ENCODE data around the gene CPED1. TPM values are rescaled to one million over a fixed set of nuclear protein-coding genes. Genes with fewer than 3 reads are reported as not detected.
"Not testable (repeated sequence)": the region's sequence is repeated elsewhere in the genome, so short reads cannot be mapped to it uniquely, and the experiment has no call there.

The CPED1 gene
- total RNA-seq, 4 donors from 2014 or later, result 1.9 to 4.4 (median 3.7) TPM

DNA sequence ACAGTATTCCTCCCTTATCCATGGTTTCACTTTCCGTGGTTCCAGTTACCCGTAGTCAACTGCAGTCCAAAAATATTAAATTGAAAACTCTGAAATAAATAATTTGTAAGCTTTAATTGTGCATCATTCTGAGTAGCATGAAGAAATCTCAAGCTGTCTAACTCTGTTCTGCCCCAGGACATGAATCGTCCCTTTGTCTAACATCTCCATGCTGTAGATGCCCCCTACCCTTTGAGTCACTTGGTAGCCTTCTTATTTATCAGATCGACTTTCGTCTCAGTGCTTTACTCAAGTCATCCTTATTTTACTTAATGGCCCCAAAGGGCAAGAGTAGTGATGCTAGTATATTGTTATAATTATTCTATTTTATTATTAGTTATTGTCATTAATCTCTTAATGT, 41.8 kb downstream of the CPED1 start:
- TF ChIP-seq, protein P1, sequence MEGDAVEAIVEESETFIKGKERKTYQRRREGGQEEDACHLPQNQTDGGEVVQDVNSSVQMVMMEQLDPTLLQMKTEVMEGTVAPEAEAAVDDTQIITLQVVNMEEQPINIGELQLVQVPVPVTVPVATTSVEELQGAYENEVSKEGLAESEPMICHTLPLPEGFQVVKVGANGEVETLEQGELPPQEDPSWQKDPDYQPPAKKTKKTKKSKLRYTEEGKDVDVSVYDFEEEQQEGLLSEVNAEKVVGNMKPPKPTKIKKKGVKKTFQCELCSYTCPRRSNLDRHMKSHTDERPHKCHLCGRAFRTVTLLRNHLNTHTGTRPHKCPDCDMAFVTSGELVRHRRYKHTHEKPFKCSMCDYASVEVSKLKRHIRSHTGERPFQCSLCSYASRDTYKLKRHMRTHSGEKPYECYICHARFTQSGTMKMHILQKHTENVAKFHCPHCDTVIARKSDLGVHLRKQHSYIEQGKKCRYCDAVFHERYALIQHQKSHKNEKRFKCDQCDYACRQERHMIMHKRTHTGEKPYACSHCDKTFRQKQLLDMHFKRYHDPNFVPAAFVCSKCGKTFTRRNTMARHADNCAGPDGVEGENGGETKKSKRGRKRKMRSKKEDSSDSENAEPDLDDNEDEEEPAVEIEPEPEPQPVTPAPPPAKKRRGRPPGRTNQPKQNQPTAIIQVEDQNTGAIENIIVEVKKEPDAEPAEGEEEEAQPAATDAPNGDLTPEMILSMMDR (IDR thresholded peaks at IDR 0.05), result no peak
- no peak for TF ChIP-seq POLR2A (IDR thresholded peaks at IDR 0.05)
- no peak overlapping the region for H3K4me3 ChIP-seq (ENCODE audit: low read depth, poor library complexity, severe bottlenecking)
- intact Hi-C loops (cut with DNase I; ENCODE audit: low total_unique reads), result loop anchor here (10.0 kb wide), 1 partner anchor 1446 kb away; no protein-coding TSS in a partner anchor
- WGBS, 2 donors, result 92% methylated on average over 5 of the region's 5 CpGs
- no peak for DNase-seq (ENCODE audit: low spot score in 2 of 2)

DNA sequence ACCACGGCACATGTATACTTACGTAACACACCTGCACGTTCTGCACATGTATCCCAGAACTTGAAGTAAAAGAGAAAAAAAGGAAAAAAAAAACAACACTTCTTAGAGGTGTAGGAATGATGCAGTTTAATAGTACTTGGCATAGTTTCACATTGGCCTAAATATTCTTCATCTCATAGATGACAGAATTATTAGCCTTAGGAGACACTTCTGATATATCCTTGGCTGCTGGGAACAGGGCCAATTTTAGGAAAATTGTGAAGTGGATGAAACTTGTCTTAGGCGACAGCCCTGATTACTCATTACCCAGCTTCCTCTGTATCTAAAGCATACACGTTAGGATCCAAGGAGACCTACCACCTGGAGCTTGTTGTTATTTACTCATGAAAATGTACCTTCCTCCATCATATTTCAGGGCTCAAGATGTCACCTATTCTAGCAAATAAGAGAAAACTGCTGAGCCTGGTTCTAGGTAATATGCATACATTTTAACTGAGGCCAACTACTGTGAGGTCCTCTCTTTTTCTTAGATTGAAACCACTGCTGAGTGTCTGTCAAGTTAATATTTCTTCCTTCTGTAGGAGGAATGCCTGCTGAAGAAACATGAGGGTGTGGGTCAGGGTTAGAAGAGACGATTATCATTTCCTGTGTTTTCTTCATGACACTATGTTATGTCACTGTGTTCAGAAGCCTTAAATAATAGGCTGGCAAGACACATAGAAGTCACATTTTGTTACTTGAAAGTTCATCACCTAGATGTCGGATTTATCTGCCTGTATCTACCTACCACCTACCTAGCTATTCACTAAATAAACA, 44.3 kb downstream of the CPED1 start:
- intact Hi-C loops (cut with DNase I; ENCODE audit: low total_unique reads), result loop anchor here (10.0 kb wide), 1 partner anchor 1448 kb away; no protein-coding TSS in a partner anchor
- 49 to 54% methylated on average over 7 of the region's 7 CpGs for WGBS, 2 donors
- H3K4me3 ChIP-seq (ENCODE audit: low read depth, poor library complexity, severe bottlenecking), result no peak overlapping the region
- TF ChIP-seq POLR2A (IDR thresholded peaks at IDR 0.05), result no peak
- TF ChIP-seq, protein P1 (IDR thresholded peaks at IDR 0.05), result no peak
- DNase-seq (ENCODE audit: low spot score in 2 of 2), result no peak

DNA sequence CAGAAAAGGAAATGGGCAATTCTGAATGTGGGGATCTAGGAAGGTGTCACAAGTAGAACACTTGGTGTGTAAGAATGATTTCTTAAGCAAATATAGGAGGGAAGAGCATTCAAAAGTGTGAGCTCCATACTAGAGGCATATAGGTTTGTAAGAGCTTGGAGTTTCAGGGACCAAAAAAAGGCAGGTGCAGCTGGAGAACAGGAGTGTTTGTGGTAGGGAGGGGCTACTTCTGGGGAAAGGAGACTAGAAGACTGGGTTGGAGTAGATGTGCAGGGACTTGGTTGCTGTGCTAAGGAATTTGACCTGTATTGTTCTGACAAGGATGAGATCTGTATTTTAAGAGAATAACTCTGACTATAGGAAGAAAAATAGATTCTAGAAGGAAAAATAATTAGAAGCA, 46.4 kb downstream of the CPED1 start:
- TF ChIP-seq, protein P1 (IDR thresholded peaks at IDR 0.05), result no peak
- no peak for TF ChIP-seq POLR2A (IDR thresholded peaks at IDR 0.05)
- H3K4me3 ChIP-seq (ENCODE audit: low read depth, poor library complexity, severe bottlenecking), result no peak overlapping the region
- intact Hi-C loops (cut with DNase I; ENCODE audit: low total_unique reads), result loop anchor here (10.0 kb wide), 1 partner anchor 1450 kb away; no protein-coding TSS in a partner anchor
- DNase-seq (ENCODE audit: low spot score in 2 of 2), result no peak

DNA sequence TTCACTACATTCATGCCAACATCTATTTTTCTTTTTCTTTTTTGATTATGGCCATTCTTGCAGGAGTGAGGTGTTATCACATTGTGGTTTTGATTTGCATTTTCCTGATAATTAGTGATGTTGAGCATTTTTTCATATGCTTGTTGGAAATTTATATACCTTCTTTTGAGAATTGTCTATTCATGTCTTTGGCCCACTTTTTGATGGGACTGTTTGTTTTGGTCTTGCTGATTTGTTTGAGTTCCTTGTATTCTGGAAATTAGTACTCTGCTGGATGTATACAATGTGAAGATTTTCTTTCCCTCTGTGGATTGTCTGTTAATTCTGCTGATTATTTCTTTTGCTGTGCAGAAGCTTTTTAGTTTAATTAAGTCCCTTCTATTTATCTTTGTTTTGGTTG, 48.3 kb downstream of the CPED1 start:
- intact Hi-C loops (cut with DNase I; ENCODE audit: low total_unique reads), result loop anchor here (10.0 kb wide), 1 partner anchor 1452 kb away; no protein-coding TSS in a partner anchor
- not testable (repeated sequence) for DNase-seq (ENCODE audit: low spot score in 2 of 2); H3K4me3 ChIP-seq (ENCODE audit: low read depth, poor library complexity, severe bottlenecking)

DNA sequence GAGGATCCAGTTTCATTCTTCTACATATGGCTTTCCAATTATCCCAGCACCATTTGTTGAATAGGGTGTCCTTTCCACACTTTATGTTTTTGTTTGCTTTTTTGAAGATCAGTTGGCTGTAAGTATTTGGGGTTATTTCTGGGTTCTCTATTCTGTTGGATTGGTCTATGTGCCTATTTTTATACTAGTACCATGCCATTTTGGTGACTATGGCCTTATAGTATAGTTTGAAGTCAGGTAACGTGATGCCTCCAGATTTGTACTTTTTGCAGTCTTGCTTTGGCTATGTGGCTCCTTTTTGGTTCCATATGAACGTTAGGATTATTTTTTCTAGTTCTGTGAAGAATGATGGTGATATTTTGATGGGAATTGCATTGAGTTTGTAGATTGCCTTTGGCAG, 48.8 kb downstream of the CPED1 start:
- intact Hi-C loops (cut with DNase I; ENCODE audit: low total_unique reads), result loop anchor here (10.0 kb wide), 1 partner anchor 1453 kb away; no protein-coding TSS in a partner anchor
- not testable (repeated sequence) for DNase-seq (ENCODE audit: low spot score in 2 of 2); H3K4me3 ChIP-seq (ENCODE audit: low read depth, poor library complexity, severe bottlenecking)
- 93 to 96% methylated on average over 2 of the region's 2 CpGs for WGBS, 2 donors

DNA sequence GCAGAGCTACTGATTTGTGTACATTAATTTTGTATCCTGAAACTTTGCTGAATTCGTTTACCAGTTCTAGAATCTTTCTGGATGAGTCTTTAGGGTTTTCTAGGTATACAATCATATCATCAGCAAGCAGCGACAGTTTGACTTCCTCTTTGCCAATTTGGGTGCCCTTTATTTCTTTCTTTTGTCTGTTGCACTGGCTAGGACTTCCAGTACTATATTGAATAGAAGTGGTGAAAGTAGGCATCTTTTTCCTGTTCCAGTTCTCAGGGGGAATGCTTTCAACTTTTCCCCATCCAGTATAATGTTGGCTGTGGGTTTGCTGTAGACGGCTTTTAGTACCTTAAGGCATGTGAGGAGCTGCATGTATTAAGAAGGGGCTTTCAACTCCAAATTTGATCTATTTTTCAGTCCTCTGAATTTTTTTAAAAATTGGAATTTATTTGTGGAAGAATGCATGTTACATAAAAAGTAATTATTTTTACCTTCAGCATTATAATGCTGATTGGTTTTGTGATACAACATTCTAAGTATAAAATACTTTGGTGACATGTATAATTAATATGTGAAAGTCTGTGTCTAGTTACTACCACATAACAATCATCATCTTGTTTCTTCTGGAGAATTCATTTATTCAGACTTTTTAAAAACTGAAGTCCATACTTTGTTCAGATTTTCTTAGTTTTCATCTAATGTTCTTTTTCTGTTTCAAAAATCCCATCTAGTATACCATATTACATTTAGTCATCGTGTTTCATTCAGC, 49.6 kb downstream of the CPED1 start:
- WGBS, 2 donors, result 76 to 83% methylated on average over 4 of the region's 4 CpGs
- no peak for TF ChIP-seq POLR2A (IDR thresholded peaks at IDR 0.05)
- TF ChIP-seq, protein P1 (IDR thresholded peaks at IDR 0.05), result no peak
- H3K4me3 ChIP-seq (ENCODE audit: low read depth, poor library complexity, severe bottlenecking), result no peak overlapping the region
- intact Hi-C loops (cut with DNase I; ENCODE audit: low total_unique reads), result loop anchor here (10.0 kb wide), 1 partner anchor 1453 kb away; no protein-coding TSS in a partner anchor
- DNase-seq (ENCODE audit: low spot score in 2 of 2), result no peak
